PC-9 (cell line): ENCODE data around the gene MARK1. TPM values are rescaled to one million over a fixed set of nuclear protein-coding genes. Genes with fewer than 3 reads are reported as not detected.
A peak's percentile ranks its signal among the peaks of the same experiment; 100 is the strongest.

Experiments
- BruUV-seq: library from RNA; stranded (reverse); fragments of 400-500 nt; replicated peaks from 2 replicates; lab custom pipeline; 2021; lab: Mats Ljungman, UMichigan
- CTCF ChIA-PET: fragments of 300-600 bp; sonication (Branson Sonifier 250); formaldehyde crosslinking; loops from one replicate; lab custom pipeline; 2022; ENCODE audit warnings: antibody characterized with exemption; lab: Charles Lee
- POLR2A ChIA-PET: fragments of 300-600 bp; sonication (Branson Sonifier 250); formaldehyde crosslinking; loops from one replicate; lab custom pipeline; 2022; ENCODE audit warnings: antibody characterized with exemption; ENCODE audit not compliant: unreplicated experiment; lab: Charles Lee
- DNase-seq, 2 experiments: peaks; one replicate each; pipeline versions ENCODE4 v3.0.0 to v3.0.0-alpha.2; 2015 to 2022; ENCODE audit warnings: mixed read lengths in 1 of 2
- H2AFZ ChIP-seq: fragments of 200-600 bp; sonication (generic); 2 replicates; pipeline ENCODE4 v1.8.1; 2017; ENCODE audit warnings: antibody characterized with exemption
- H3F3A ChIP-seq: fragments of 200-600 bp; sonication (generic); 2 replicates; pipeline ENCODE4 v1.8.1; 2017; ENCODE audit warnings: antibody characterized with exemption, mild to moderate bottlenecking, low read depth; ENCODE audit not compliant: insufficient read depth
- H3K27ac ChIP-seq: fragments of 200-600 bp; sonication (generic); 2 replicates; pipeline ENCODE4 v1.6.1; 2016; ENCODE audit warnings: mixed run types
- H3K27me3 ChIP-seq: fragments of 200-600 bp; sonication (generic); 2 replicates; pipeline ENCODE4 v1.6.1; 2016; ENCODE audit warnings: low read depth, mixed run types; ENCODE audit not compliant: insufficient read depth
- H3K36me3 ChIP-seq: fragments of 200-600 bp; sonication (generic); 2 replicates; pipeline ENCODE4 v1.6.1; 2016; ENCODE audit warnings: low read depth, mixed run types
- H3K4me1 ChIP-seq: fragments of 200-600 bp; sonication (generic); replicated peaks from 2 replicates; pipeline ENCODE4 v1.6.1; 2016; ENCODE audit warnings: mixed run types; ENCODE audit not compliant: insufficient read depth
- H3K4me2 ChIP-seq: fragments of 200-600 bp; sonication (generic); 2 replicates; pipeline ENCODE4 v1.6.1; 2017; ENCODE audit warnings: mixed run types
- H3K4me3 ChIP-seq: fragments of 200-600 bp; sonication (generic); 2 replicates; pipeline ENCODE4 v1.6.1; 2016; ENCODE audit warnings: mixed run types
- H3K79me2 ChIP-seq: fragments of 200-600 bp; sonication (generic); 2 replicates; pipeline ENCODE4 v1.6.1; 2017; ENCODE audit warnings: low read depth, mixed run types
- H3K9me2 ChIP-seq: fragments of 200-600 bp; sonication (generic); 2 replicates; pipeline ENCODE4 v1.8.1; 2017; ENCODE audit warnings: mild to moderate bottlenecking; ENCODE audit not compliant: insufficient read depth
- H3K9me3 ChIP-seq: fragments of 200-600 bp; sonication (generic); 2 replicates; pipeline ENCODE4 v1.8.1; 2016; ENCODE audit warnings: low read depth; ENCODE audit not compliant: insufficient read depth
- H4K20me1 ChIP-seq: fragments of 200-600 bp; sonication (generic); 2 replicates; pipeline ENCODE4 v1.8.1; 2017; ENCODE audit not compliant: insufficient read depth
- CTCF ChIP-seq: fragments of 200-600 bp; sonication (generic); conservative IDR thresholded peaks from 2 replicates; pipeline ENCODE4 v1.6.1; 2017; ENCODE audit warnings: mixed run types, antibody characterized with exemption, mild to moderate bottlenecking, moderate library complexity
- EZH2 ChIP-seq: fragments of 200-600 bp; sonication (generic); IDR thresholded peaks from 2 replicates; pipeline ENCODE4 v1.8.0; 2017; ENCODE audit warnings: antibody characterized with exemption, low read depth
- intact Hi-C: fragments of 100-400 bp; cut with micrococcal nuclease; formaldehyde crosslinking; loops from one replicate; pipeline ENCODE4 v1.10.0; 2022; ENCODE audit not compliant: unreplicated experiment
- total RNA-seq: library from RNA; stranded (reverse); gene quantifications from 2 replicates; pipeline ENCODE4 v1.2.3, GENCODE V29; 2021

MARK1 gene
- total RNA-seq, 1 experiment from 2014 or later, result 1.9 TPM

GRCh38 chr1:220528679-220529501 is 954 bp downstream of the MARK1 start:
- ChIA-PET POLR2A (no interaction called here), CTCF (no interaction called here)
- peak overlapping the region; percentile 97 for H3K4me3 ChIP-seq
- no peaks in the 10 kb centered on the region for H3K36me3 ChIP-seq
- H3K79me2 ChIP-seq, result no peaks in the 10 kb centered on the region
- H4K20me1 ChIP-seq, result no peaks in the 10 kb centered on the region
- H2AFZ ChIP-seq, result peak overlapping the region; percentile 98
- intact Hi-C loops, result loop anchor here (5.0 kb wide), 2 partner anchors 232 to 248 kb away; no protein-coding TSS in a partner anchor
- H3F3A ChIP-seq, result no peaks in the 10 kb centered on the region
- H3K4me1 ChIP-seq, result peaks cover 28% of the 10 kb centered on the region
- H3K9me2 ChIP-seq, result no peaks in the 10 kb centered on the region
- no peak for TF ChIP-seq CTCF
- TF ChIP-seq EZH2, result no peak
- DNase-seq, result no peak
- no peak overlapping the region for H3K27ac ChIP-seq
- H3K4me2 ChIP-seq, result peak overlapping the region; percentile 78
- BruUV-seq, result no TSS peak
- no peaks in the 10 kb centered on the region for H3K27me3 ChIP-seq
- peaks cover 3% of the 10 kb centered on the region; the same call in 1 of the 2 replicates for H3K9me3 ChIP-seq

- intact Hi-C loops, result loop anchor here (5.0 kb wide), 2 partner anchors 232 to 248 kb away; no protein-coding TSS in a partner anchor
- no peaks in the 10 kb centered on the region for H3K36me3 ChIP-seq
- BruUV-seq, result TSS peak; percentile 64
- H3K4me1 ChIP-seq, result peaks cover 28% of the 10 kb centered on the region
- ChIA-PET POLR2A (no interaction called here), CTCF (no interaction called here)
- H3K4me3 ChIP-seq, result peak overlapping the region; percentile 97; the same call in 1 of the 2 replicates
- H3K4me2 ChIP-seq, result peak overlapping the region; percentile 78
- H3K79me2 ChIP-seq, result no peaks in the 10 kb centered on the region
- TF ChIP-seq EZH2 (no peak), CTCF (no peak)
- no peak for DNase-seq
- H3K9me2 ChIP-seq, result no peaks in the 10 kb centered on the region
- no peaks in the 10 kb centered on the region for H4K20me1 ChIP-seq
- H3F3A ChIP-seq, result no peaks in the 10 kb centered on the region
- no peaks in the 10 kb centered on the region for H3K27me3 ChIP-seq
- peaks cover 6% of the 10 kb centered on the region; the same call in 1 of the 2 replicates for H3K9me3 ChIP-seq
- peak overlapping the region; percentile 98 for H2AFZ ChIP-seq
- H3K27ac ChIP-seq, result no peak overlapping the region
Observed at GRCh38 chr1:220529521-220530020, 1.6 kb downstream of the MARK1 start.

GRCh38 chr1:220533504-220534109 is 5.7 kb downstream of the MARK1 start:
- no TSS peak for BruUV-seq
- DNase-seq, result no peak
- Histone ChIP-seq H3F3A (no peaks in the 10 kb centered on the region), H2AFZ (no peak overlapping the region), H3K4me1 (peaks cover 17% of the 10 kb centered on the region), H3K27me3 (no peaks in the 10 kb centered on the region), H3K9me2 (no peaks in the 10 kb centered on the region), H3K9me3 (peaks cover 8% of the 10 kb centered on the region; the same call in 1 of the 2 replicates), H3K36me3 (no peaks in the 10 kb centered on the region), H3K27ac (no peak overlapping the region), H3K4me3 (no peak overlapping the region), H4K20me1 (no peaks in the 10 kb centered on the region), H3K79me2 (no peaks in the 10 kb centered on the region), H3K4me2 (no peak overlapping the region)
- TF ChIP-seq CTCF, result no peak
- no peak for TF ChIP-seq EZH2
- intact Hi-C loops, result no loop called here
- ChIA-PET POLR2A (no interaction called here), CTCF (no interaction called here)
